HepG2 (cell line): ENCODE results near the gene TGIF1. TPM values are rescaled to one million over a fixed set of nuclear protein-coding genes. Genes with fewer than 3 reads are reported as not detected.

ENCODE experiments used
- ATAC-seq: fragments of 200-7000 bp; cut with Tn5 transposase; 3 replicates; pipeline ENCODE4 v1.9.1; 2020; ENCODE audit warnings: mild to moderate bottlenecking, moderate library complexity
- BruUV-seq: library from RNA; stranded (reverse); fragments of 400-500 nt; replicated peaks from 2 replicates; lab custom pipeline; 2021; lab: Mats Ljungman, UMichigan
- CTCF ChIA-PET: fragments of 300-600 bp; formaldehyde crosslinking; extraction: SDS; loops from one replicate; lab custom pipeline; 2021; ENCODE audit warnings: low total read pairs, inconsistent platforms, low intra/inter-chr PET ratio; lab: Yijun Ruan, JAX
- POLR2A ChIA-PET: fragments of 350-600 bp; sonication (Branson Sonifier 250); formaldehyde crosslinking; loops from one replicate; lab custom pipeline; 2020; ENCODE audit warnings: antibody characterized with exemption, inconsistent platforms; lab: Yijun Ruan, JAX
- DNase-seq: peaks from one replicate; pipeline ENCODE4 v3.0.0-alpha.2; 2015; ENCODE audit warnings: low spot score
- FAIRE-seq: peaks from 3 replicates; lab custom pipeline; 2011; peaks lifted over from hg19 to GRCh38; lab: Jason Lieb, UNC
- H2AFZ ChIP-seq: one replicate; pipeline ENCODE4 v1.6.1; 2011; ENCODE audit warnings: low read length, inconsistent platforms
- H3K27ac ChIP-seq: fragments of 300-600 bp; 3 replicates; pipeline ENCODE4 v1.8.0; 2011; ENCODE audit warnings: mixed run types, mild to moderate bottlenecking, mixed read lengths, low read length, inconsistent platforms; ENCODE audit not compliant: insufficient read depth; ENCODE audit errors: extremely low read length
- H3K27me3 ChIP-seq, 2 experiments: fragments of 200-600 bp in 1 of 2; 2 replicates in 1 of 2; 3 replicates in 1 of 2; pipeline versions ENCODE4 v1.6.0 to v1.8.0; 2011; ENCODE audit warnings: low read length in 2 of 2, mild to moderate bottlenecking in 2 of 2, moderate library complexity in 2 of 2, inconsistent platforms in 1 of 2; ENCODE audit not compliant: insufficient read depth in 2 of 2, control insufficient read depth in 1 of 2
- H3K36me3 ChIP-seq, 2 experiments: fragments of 200-600 bp in 1 of 2; replicated peaks in 1 of 2; 2 replicates in 1 of 2; 3 replicates in 1 of 2; pipeline versions ENCODE4 v1.5.1 to v1.8.0; 2011; ENCODE audit warnings: low read length in 2 of 2, inconsistent platforms in 1 of 2; ENCODE audit not compliant: insufficient read depth in 2 of 2, control insufficient read depth in 1 of 2
- H3K4me1 ChIP-seq: 2 replicates; pipeline ENCODE4 v1.5.1; 2012; ENCODE audit warnings: low read length, inconsistent platforms; ENCODE audit not compliant: insufficient read depth
- H3K4me2 ChIP-seq: 2 replicates; pipeline ENCODE4 v1.6.0; 2011; ENCODE audit warnings: low read depth, low read length, inconsistent platforms
- H3K4me3 ChIP-seq, 3 experiments: fragments of 200-600 bp in 1 of 3; sonication (generic), shearing (Covaris generic) in 1 of 3; replicated peaks in 1 of 3; 2 replicates each; pipeline ENCODE4 v1.5.1; 2011 to 2016; ENCODE audit warnings: low read length in 3 of 3, inconsistent platforms in 2 of 3, low read depth in 2 of 3, mild to moderate bottlenecking in 2 of 3, control low read depth in 1 of 3, mixed read lengths in 1 of 3; ENCODE audit not compliant: insufficient read depth in 1 of 3
- H3K79me2 ChIP-seq: one replicate; pipeline ENCODE4 v1.6.1; 2011; ENCODE audit warnings: low read length, inconsistent platforms; ENCODE audit not compliant: insufficient read depth
- H3K9ac ChIP-seq: 2 replicates; pipeline ENCODE4 v1.6.0; 2011; ENCODE audit warnings: mild to moderate bottlenecking, low read depth, low read length, inconsistent platforms; ENCODE audit not compliant: insufficient read depth
- H3K9me3 ChIP-seq: 2 replicates; pipeline ENCODE4 v1.5.1; 2012; ENCODE audit warnings: mild to moderate bottlenecking, low read length
- H4K20me1 ChIP-seq: 2 replicates; pipeline ENCODE4 v1.6.0; 2011; ENCODE audit warnings: inconsistent platforms, mild to moderate bottlenecking, low read length, moderate library complexity; ENCODE audit not compliant: insufficient read depth
- ELF4 ChIP-seq: sonication (generic); formaldehyde crosslinking; IDR thresholded peaks from 2 replicates; pipeline ENCODE4 v1.5.0; 2020; ENCODE audit warnings: missing genetic modification reagents, mild to moderate bottlenecking, moderate library complexity, borderline replicate concordance
- FOSL2 ChIP-seq: sonication (generic); formaldehyde crosslinking; IDR thresholded peaks from 2 replicates; pipeline ENCODE4 v1.4.0; 2020; ENCODE audit warnings: missing genetic modification reagents
- MEIS1 ChIP-seq: sonication (generic); formaldehyde crosslinking; IDR thresholded peaks from 2 replicates; pipeline ENCODE4 v1.9.0; 2021; ENCODE audit warnings: mild to moderate bottlenecking, missing genetic modification reagents, moderate library complexity, borderline replicate concordance
- MXI1 ChIP-seq: IDR thresholded peaks from 3 replicates; pipeline ENCODE4 v1.6.1; 2012; ENCODE audit warnings: low read depth, low read length, inconsistent platforms, borderline replicate concordance
- NFATC3 ChIP-seq: sonication (generic); formaldehyde crosslinking; IDR thresholded peaks from 2 replicates; pipeline ENCODE4 v1.5.1; 2020; ENCODE audit warnings: mild to moderate bottlenecking, missing genetic modification reagents
- PHF5A ChIP-seq: IDR thresholded peaks from one replicate; pipeline ENCODE4 v1.6.1; 2018; ENCODE audit warnings: low read depth, missing genetic modification reagents; ENCODE audit not compliant: unreplicated experiment
- TEAD3 ChIP-seq: optimal IDR thresholded peaks from 2 replicates; pipeline ENCODE3; 2016; ENCODE audit warnings: borderline replicate concordance
- TFDP2 ChIP-seq: sonication (generic); formaldehyde crosslinking; IDR thresholded peaks from 2 replicates; pipeline ENCODE4 v1.4.0; 2020; ENCODE audit warnings: missing genetic modification reagents
- TGIF2 ChIP-seq: IDR thresholded peaks from 2 replicates; pipeline ENCODE4 v1.6.1; 2016; ENCODE audit warnings: control low read depth, missing compliant biosample characterization
- TRIM22 ChIP-seq: fragments of 450-650 bp; IDR thresholded peaks from 2 replicates; pipeline ENCODE4 v1.6.1; 2017
- YEATS4 ChIP-seq: sonication (generic); formaldehyde crosslinking; IDR thresholded peaks from 2 replicates; pipeline ENCODE4 v1.4.0; 2020; ENCODE audit warnings: missing genetic modification reagents, borderline replicate concordance
- ZKSCAN1 ChIP-seq: fragments of 150-350 bp; IDR thresholded peaks from 2 replicates; pipeline ENCODE4 v1.6.1; 2014; ENCODE audit warnings: low read length
- ZNF3 ChIP-seq: IDR thresholded peaks from 2 replicates; pipeline ENCODE4 v1.7.0; 2017; ENCODE audit warnings: inconsistent platforms
- ZNF513 ChIP-seq: sonication (generic); formaldehyde crosslinking; conservative IDR thresholded peaks from 2 replicates; pipeline ENCODE4 v1.5.0; 2020; ENCODE audit warnings: missing genetic modification reagents
- ZNF800 ChIP-seq: sonication (generic); formaldehyde crosslinking; IDR thresholded peaks from 2 replicates; pipeline ENCODE4 v1.4.0; 2020; ENCODE audit warnings: missing genetic modification reagents
- ZNF879 ChIP-seq: sonication (generic); formaldehyde crosslinking; IDR thresholded peaks from 2 replicates; pipeline ENCODE4 v1.8.1; 2023; ENCODE audit warnings: missing genetic modification reagents
- WGBS: methylation state at CpG from one replicate; pipeline ENCODE4 v1.1.6; 2017; ENCODE audit warnings: low lambda C conversion rate; 5-methylcytosine and 5-hydroxymethylcytosine counted together
- in situ Hi-C: cut with HindIII; loops from 2 replicates; pipeline ENCODE4 v1.10.0; 2017; ENCODE audit warnings: low pct_unique_long_range_greater_than_20kb; ENCODE audit not compliant: extremely low pct_ligation_motif_present
- intact Hi-C: fragments of 100-400 bp; cut with micrococcal nuclease; formaldehyde crosslinking; loops from one replicate; pipeline ENCODE4 v1.10.0; 2022; ENCODE audit not compliant: unreplicated experiment
- polyA plus RNA-seq, 8 experiments: library from polyadenylated mRNA; depleted of rRNA in 3 of 8; stranded (reverse) in 7 of 8; unstranded in 1 of 8; fragments of >200 nt; fragmentation: Illumina TruSeq in 4 of 8; extraction: Trizol in 4 of 8; gene quantifications; 2 replicates each; pipeline versions ENCODE4 v1.2.1 to v1.2.3, GENCODE V29; 2011 to 2016; ENCODE audit warnings: low read depth in 4 of 8, missing spikeins in 1 of 8, mixed read lengths in 1 of 8; ENCODE audit not compliant: insufficient read depth in 1 of 8
- total RNA-seq, 5 experiments: library from RNA; depleted of rRNA; stranded (reverse); fragments of >200 nt; fragmentation: Illumina TruSeq; extraction: Trizol; gene quantifications; 2 replicates each; pipeline ENCODE4 v1.2.3, GENCODE V29; 2016; ENCODE audit warnings: low read depth in 1 of 5

TGIF1 gene
- total and polyA plus RNA-seq, 2 of the 13 experiments (the other 11 are each of a cell fraction or from before 2014, with no cell fraction given) = 50.0 to 76.1 TPM

GRCh38 chr18:3450799-3451182 lies 819 bp downstream of the TGIF1 start (continued):
- peak; percentile 11; the same call in 1 of the 2 replicates for TF ChIP-seq ZNF800 (CRISPR knock-in tag)

- peak; percentile 6 for ATAC-seq
- TF ChIP-seq FOSL2 (CRISPR knock-in tag) = 0 out of 2 replicates have a peak, but pooled peaks have one; percentile 5
- no peak for TF ChIP-seq ELF4
- TF ChIP-seq NFATC3 (CRISPR knock-in tag) = no peak
- TF ChIP-seq TEAD3 = peak; percentile 36
- TF ChIP-seq ZNF879 = peak; percentile 71; the same call in 1 of the 2 replicates
- 0 out of 2 replicates have a peak, but pooled peaks have one; percentile 31 for TF ChIP-seq MEIS1 (CRISPR knock-in tag)
- TF ChIP-seq PHF5A (CRISPR knock-in tag) = no peak
- TF ChIP-seq TGIF2 (CRISPR knock-in tag) = 0 out of 2 replicates have a peak, but pooled peaks have one; percentile 32
- TF ChIP-seq ZKSCAN1 = no peak
- TF ChIP-seq TRIM22 = no peak
- peak; percentile 51; the same call in 1 of the 2 replicates for TF ChIP-seq YEATS4 (CRISPR knock-in tag)
- 0 out of 2 replicates have a peak, but pooled peaks have one; percentile 15 for TF ChIP-seq ZNF3
- TF ChIP-seq ZNF513 (CRISPR knock-in tag) = no peak
- TF ChIP-seq TFDP2 = 0 out of 2 replicates have a peak, but pooled peaks have one; percentile 41
- TF ChIP-seq MXI1 = 0 out of 3 replicates have a peak, but pooled peaks have one; percentile 1
Measured at GRCh38 chr18:3451183-3451988, 1.4 kb downstream of the TGIF1 start.

More at GRCh38 chr18:3451183-3451988, 1.4 kb downstream of the TGIF1 start:
- Histone ChIP-seq H3K9me3 (no peaks in the 10 kb centered on the region), H3K9ac (peak overlapping the region; percentile 96), H3K79me2 (peaks cover 74% of the 10 kb centered on the region), H3K4me2 (peak overlapping the region; percentile 72), H3K4me1 (peaks cover 33% of the 10 kb centered on the region), H3K4me3 (peak overlapping the region; percentile 82 to 93 (median 93)), H2AFZ (no peak overlapping the region), H3K27me3 (no peaks in the 10 kb centered on the region; a peak in 1 of 5 replicates), H4K20me1 (peaks cover 20% of the 10 kb centered on the region), H3K27ac (peak overlapping the region; percentile 90), H3K36me3 (peaks cover 0 to 4% of the 10 kb centered on the region in 2 experiments; a peak in 2 of 5 replicates)
- DNase-seq = peak; percentile 80
- intact Hi-C loops (no loop called here), in situ Hi-C loops (loop anchor here (5.0 to 25.0 kb wide), 5 partner anchors 141 to 389 kb away; no protein-coding TSS in a partner anchor)
- TSS peak; percentile 67 for BruUV-seq
- WGBS = under 1% methylated on average over 14 of the region's 50 CpGs
- ChIA-PET CTCF (no interaction called here), POLR2A (interaction anchor here (1.0 to 5.8 kb wide), 7 partner anchors 144 to 214 kb away, joined by 3 to 79 read pairs (median 7); partner anchors contain the start of gene MYL12A)
- no peak for FAIRE-seq
